ENCODE data around the gene FUT6. TPM values are rescaled to one million over a fixed set of nuclear protein-coding genes. Genes with fewer than 3 reads are reported as not detected.

Gene FUT6
- total RNA-seq, 1 donor from 2014 or later = not detected

DNA sequence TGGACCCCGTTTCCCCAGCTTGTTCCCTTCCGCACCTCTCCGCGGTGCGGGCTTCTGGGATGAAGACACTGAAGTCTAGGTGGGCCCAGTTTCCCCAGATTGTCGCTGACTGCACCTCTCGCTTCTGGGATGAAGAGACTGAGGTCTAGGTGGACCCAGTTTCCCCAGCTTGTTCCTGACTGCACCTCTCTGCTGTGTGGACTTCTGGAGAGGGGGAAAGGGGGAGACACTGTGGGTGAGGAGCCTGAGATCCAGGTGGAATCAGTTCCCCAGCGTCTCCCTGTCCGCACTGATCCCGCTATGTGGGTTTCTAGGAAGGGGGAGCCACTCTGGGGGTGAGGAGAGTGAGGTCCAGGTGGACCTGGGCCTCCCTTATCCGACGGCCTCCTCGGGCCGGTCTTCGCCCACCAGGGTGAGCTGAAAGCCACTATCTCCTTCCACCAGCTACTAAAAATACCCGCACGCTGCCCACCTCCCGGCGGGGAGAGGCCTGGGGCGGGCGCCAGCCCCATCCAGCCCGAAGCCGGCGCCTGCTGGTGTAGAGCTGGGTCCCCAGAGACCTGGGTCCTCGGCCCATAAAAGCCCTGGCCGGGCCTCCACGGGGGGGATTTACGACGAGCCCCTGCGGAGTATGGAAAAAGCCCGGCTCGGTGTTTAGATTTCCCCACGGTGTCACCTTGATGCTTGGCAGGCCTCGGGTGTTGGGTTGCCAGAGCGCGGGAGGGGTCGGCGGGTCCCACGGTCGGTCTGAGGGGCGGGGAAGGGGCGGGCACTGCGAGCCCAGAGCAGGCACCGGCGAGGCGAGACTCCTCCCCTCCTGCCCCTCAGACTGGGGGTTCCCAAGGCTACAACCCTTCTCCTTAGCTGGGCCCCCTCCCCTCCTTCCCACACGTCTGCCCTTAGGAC, 10.6 kb downstream of the FUT6 start:
- no peaks in the 10 kb centered on the region for H3K36me3 Mint-ChIP-seq (ENCODE audit: low read depth)
- H3K9me3 Mint-ChIP-seq = no peaks in the 10 kb centered on the region
- intact Hi-C loops (cut with micrococcal nuclease) = loop anchor here (1.0 to 2.0 kb wide), 5 partner anchors 25 to 150 kb away; partner anchors contain the start of genes CATSPERD, LONP1, RANBP3 and VMAC
- peaks cover 13% of the 10 kb centered on the region for H3K4me1 Mint-ChIP-seq (ENCODE audit: low read depth)
- no peak for DNase-seq (ENCODE audit: low spot score)
- peaks cover 2% of the 10 kb centered on the region for H3K27me3 Mint-ChIP-seq (ENCODE audit: insufficient read depth)
- peak overlapping the region; percentile 99 for H3K27ac Mint-ChIP-seq
- H3K4me3 Mint-ChIP-seq = peak overlapping the region; percentile 99

DNA sequence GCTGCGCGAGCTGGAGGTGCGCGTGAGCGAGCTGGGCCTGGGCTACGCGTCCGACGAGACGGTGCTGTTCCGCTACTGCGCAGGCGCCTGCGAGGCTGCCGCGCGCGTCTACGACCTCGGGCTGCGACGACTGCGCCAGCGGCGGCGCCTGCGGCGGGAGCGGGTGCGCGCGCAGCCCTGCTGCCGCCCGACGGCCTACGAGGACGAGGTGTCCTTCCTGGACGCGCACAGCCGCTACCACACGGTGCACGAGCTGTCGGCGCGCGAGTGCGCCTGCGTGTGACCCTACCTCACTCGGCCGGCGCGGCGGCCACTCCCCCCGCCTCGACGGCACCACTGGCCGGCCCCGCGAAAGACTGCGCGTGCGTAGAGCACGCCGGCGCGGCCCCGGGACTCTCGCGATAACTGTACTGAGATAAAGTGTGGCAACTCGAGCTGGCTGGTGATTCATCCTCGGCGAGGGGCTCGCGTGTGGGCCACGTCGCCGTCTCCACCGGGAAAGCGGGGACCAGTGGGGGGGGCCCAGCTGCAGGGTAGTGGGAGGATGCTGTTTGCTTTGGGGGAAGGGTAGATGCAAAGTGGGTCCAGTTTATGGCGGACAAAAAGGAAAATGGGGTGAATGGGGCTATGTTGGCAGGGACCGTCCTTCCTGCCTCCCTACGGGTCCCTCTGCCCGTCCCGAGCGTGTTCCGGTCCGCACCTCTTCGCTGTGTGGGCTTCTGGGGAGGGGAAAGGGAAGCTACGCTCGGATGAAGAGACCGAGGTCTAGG, 11.4 kb downstream of the FUT6 start:
- intact Hi-C loops (cut with micrococcal nuclease) = loop anchor here (1.0 to 2.0 kb wide), 5 partner anchors 24 to 151 kb away; partner anchors contain the start of genes CATSPERD, LONP1, RANBP3 and VMAC
- peaks cover 2% of the 10 kb centered on the region for H3K27me3 Mint-ChIP-seq (ENCODE audit: insufficient read depth)

DNA sequence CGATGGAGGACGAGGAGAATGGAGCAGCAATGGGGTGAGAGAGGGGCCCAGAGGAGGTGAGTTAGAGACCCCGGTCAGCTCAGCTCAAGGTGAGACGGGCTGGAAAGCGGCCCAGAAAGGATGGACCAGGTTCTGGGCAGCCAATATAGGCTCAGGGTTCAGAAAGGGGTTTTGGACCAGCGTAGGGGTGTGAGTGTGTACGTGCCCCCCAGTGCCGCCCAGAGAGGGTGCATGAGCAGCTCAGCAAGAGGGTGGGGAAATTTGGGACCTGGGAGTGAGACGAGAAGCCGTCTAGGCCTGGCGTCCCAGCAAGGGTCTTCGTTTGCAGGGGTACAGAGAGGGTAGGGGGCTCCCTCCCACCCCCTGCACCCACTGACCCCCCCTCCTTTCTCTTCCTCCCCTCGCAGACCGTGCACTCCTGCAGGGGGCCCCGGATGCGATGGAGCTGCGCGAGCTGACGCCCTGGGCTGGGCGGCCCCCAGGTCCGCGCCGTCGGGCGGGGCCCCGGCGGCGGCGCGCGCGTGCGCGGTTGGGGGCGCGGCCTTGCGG, 12.1 kb downstream of the FUT6 start:
- H3K36me3 Mint-ChIP-seq (ENCODE audit: low read depth) = no peaks in the 10 kb centered on the region

More for the DNA sequence above, 11.4 kb downstream of the FUT6 start:
- Mint-ChIP-seq H3K27ac (peak overlapping the region; percentile 99), H3K4me3 (peak overlapping the region; percentile 99), H3K9me3 (no peaks in the 10 kb centered on the region), H3K36me3 (ENCODE audit: low read depth) (no peaks in the 10 kb centered on the region), H3K4me1 (ENCODE audit: low read depth) (peaks cover 13% of the 10 kb centered on the region)
- DNase-seq (ENCODE audit: low spot score) = peak; percentile 96

DNA sequence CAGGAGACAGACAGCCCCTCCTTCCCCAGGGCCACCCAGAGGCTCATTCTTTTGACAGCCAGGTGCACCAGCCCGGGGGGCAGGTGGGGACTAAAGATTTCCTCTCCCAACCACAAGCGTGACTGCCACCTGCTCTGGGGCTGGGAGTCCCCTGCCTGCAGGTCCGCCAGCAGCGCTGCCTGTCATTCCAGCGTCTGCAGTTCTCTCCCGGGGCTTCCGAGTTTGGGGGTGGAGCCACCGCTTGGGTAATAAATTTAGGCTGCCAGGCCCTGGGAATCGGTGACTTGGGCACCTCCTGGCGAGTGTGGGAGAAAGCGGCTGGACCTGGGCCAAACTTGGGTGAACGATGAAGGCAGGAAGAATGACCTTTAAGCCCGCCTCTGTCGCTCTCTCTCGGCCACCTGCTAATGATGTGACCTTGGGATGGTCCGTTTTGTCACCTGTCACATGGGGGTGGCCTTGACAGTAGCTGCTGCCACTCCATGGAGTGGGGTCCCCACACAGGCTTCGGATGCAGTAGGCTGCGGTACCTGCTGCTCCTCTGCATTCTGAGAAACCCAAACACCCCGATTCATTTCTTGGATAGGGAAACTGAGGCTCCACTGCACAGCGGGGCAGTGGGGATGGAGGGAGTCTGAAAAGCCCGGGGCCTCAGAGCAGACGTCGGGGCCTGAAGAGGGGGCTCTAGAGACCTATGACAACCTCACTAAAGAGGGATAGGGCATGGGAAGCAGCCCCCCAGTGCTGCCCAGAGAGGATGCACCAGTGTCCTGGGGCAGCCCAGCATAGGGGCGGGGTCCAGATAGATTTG, 12.8 kb downstream of the FUT6 start:
- peaks cover 13% of the 10 kb centered on the region for H3K4me1 Mint-ChIP-seq (ENCODE audit: low read depth)
- DNase-seq (ENCODE audit: low spot score) = no peak
- no peaks in the 10 kb centered on the region for H3K9me3 Mint-ChIP-seq
- peak overlapping the region; percentile 77 for H3K4me3 Mint-ChIP-seq
- peak overlapping the region; percentile 87 for H3K27ac Mint-ChIP-seq
- intact Hi-C loops (cut with micrococcal nuclease) = no loop called here
- H3K27me3 Mint-ChIP-seq (ENCODE audit: insufficient read depth) = no peaks in the 10 kb centered on the region
- no peaks in the 10 kb centered on the region for H3K36me3 Mint-ChIP-seq (ENCODE audit: low read depth)

More for the DNA sequence above, 12.1 kb downstream of the FUT6 start:
- no peak for DNase-seq (ENCODE audit: low spot score)
- Mint-ChIP-seq H3K4me3 (peak overlapping the region; percentile 77), H3K4me1 (ENCODE audit: low read depth) (peaks cover 13% of the 10 kb centered on the region), H3K27me3 (ENCODE audit: insufficient read depth) (peaks cover 2% of the 10 kb centered on the region), H3K9me3 (no peaks in the 10 kb centered on the region), H3K27ac (peak overlapping the region; percentile 87)
- intact Hi-C loops (cut with micrococcal nuclease) = no loop called here

DNA sequence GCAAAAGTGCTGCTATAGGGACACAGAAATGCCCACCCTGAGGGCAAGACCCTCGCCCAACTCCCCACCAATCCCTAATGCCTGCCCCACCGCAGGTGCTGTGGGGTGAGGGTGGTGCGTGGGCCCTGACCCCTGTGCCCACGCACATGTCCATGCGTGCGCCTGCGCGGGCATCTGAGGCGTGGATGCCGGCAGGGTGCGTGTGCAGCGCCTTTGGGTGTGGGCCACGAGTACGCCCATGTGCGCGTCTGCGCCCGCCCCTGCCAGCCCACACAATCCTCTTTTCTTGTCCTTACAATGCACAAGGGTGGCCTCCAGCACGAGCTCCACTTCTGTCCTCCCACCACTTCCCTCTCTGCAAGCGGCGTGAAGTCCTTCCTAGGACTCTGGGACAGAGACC, 14.3 kb downstream of the FUT6 start:
- H3K27ac Mint-ChIP-seq = no peak overlapping the region
- intact Hi-C loops (cut with micrococcal nuclease) = no loop called here
- no peaks in the 10 kb centered on the region for H3K9me3 Mint-ChIP-seq
- H3K27me3 Mint-ChIP-seq (ENCODE audit: insufficient read depth) = no peaks in the 10 kb centered on the region
- H3K4me3 Mint-ChIP-seq = no peak overlapping the region
- H3K4me1 Mint-ChIP-seq (ENCODE audit: low read depth) = peaks cover 11% of the 10 kb centered on the region
- no peaks in the 10 kb centered on the region for H3K36me3 Mint-ChIP-seq (ENCODE audit: low read depth)
- no peak for DNase-seq (ENCODE audit: low spot score)

DNA sequence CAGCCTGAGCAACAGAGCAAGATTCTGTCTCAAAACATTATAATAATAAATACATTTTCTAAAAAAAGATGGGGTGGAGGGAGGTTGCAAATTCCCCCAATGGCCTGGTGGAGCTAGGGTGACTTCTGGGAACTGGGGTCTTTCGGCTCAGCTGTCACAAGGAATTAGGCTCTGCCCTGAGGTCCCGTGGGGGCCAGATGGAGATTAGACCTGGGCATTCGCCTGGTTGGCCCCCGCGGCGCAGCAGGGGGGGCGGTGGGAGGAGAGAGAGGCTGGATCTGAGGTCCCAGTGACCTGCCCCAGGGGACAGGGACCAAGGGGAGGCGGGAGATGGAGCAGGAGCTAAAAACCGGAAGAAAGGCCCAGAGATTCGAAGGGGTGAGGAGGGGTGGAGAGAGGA, 14.8 kb downstream of the FUT6 start:
- H3K27ac Mint-ChIP-seq = no peak overlapping the region
- intact Hi-C loops (cut with micrococcal nuclease) = no loop called here
- H3K9me3 Mint-ChIP-seq = no peaks in the 10 kb centered on the region
- H3K4me3 Mint-ChIP-seq = no peak overlapping the region
- no peaks in the 10 kb centered on the region for H3K36me3 Mint-ChIP-seq (ENCODE audit: low read depth)
- DNase-seq (ENCODE audit: low spot score) = no peak
- H3K4me1 Mint-ChIP-seq (ENCODE audit: low read depth) = peaks cover 8% of the 10 kb centered on the region
- H3K27me3 Mint-ChIP-seq (ENCODE audit: insufficient read depth) = no peaks in the 10 kb centered on the region

- Mint-ChIP-seq H3K27ac (no peak overlapping the region), H3K4me1 (ENCODE audit: low read depth) (peaks cover 8% of the 10 kb centered on the region), H3K36me3 (ENCODE audit: low read depth) (no peaks in the 10 kb centered on the region), H3K9me3 (no peaks in the 10 kb centered on the region), H3K27me3 (ENCODE audit: insufficient read depth) (no peaks in the 10 kb centered on the region), H3K4me3 (no peak overlapping the region)
- intact Hi-C loops (cut with micrococcal nuclease) = no loop called here
- no peak for DNase-seq (ENCODE audit: low spot score)
Measured at GRCh38 chr19:5823579-5824281, 15.8 kb downstream of the FUT6 start.

DNA sequence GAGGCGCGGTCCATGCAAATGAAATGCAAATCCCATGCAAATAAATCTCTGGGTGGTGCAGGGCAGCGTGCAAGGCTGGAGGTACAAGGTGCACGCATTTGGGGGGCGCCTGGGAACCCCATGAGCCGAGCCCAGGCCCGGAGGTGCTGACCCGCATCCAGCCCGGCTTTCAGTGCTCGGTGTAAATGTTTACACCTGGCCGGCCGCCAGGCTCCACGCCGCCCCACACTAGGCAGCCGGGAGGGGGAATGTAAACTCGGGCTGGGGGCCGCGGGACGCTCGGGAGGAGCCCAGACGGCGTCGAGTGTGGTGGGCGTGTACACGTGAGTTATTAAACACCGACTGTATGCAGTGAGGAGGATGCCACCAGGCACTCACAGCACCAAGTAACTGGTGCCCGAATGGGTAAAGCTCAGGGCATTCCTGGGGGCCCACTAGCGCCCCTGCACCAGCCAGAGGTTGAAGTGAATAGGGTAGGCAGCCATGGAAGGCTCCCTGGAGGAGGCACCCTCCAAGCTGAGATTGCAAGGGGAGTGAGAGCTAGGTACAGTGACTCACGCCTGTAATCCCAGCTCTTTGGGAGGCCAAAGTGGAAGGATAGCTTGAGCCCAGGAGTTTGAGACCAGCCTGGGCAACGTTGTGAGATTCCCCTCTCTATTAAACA, 17.2 kb downstream of the FUT6 start:
- Mint-ChIP-seq H3K27me3 (ENCODE audit: insufficient read depth) (no peaks in the 10 kb centered on the region), H3K9me3 (no peaks in the 10 kb centered on the region), H3K4me3 (no peak overlapping the region)

DNA sequence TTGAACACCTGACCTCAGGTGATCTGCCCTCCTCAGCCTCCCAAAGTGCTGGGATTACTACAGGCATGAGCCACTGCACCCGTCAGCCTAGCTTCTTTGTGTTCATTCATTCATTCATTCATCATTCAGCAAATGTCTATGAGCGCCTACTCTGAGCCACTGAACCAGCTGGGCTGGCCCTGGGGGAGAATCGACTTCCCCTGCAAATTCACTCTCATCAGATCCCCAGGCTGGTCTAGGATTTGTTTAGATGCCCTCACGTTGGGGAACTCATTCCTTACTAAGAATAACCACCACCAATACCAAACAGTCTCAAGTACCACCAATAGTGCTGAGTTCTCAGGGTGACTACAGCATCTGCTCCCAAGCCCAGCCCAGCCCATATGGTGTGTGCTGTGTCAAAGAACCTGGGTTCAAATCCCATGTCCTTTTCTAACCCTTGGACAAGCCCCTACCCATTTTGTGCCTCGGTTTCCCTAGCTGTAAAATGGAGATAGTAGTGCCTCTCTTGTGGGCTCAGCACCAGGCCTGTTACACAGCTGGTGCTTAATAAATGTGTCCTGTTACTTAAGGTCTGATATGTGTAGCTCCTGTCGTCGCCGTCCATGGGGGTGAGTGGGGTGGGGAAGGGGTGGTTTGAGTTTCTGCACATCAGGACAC, 17.9 kb downstream of the FUT6 start:
- Mint-ChIP-seq H3K9me3 (no peaks in the 10 kb centered on the region), H3K4me1 (ENCODE audit: low read depth) (peaks cover under 1% of the 10 kb centered on the region), H3K4me3 (no peak overlapping the region), H3K36me3 (ENCODE audit: low read depth) (no peaks in the 10 kb centered on the region), H3K27ac (no peak overlapping the region), H3K27me3 (ENCODE audit: insufficient read depth) (peaks cover 2% of the 10 kb centered on the region)
- DNase-seq (ENCODE audit: low spot score) = no peak
- intact Hi-C loops (cut with micrococcal nuclease) = no loop called here

More for the DNA sequence above, 17.2 kb downstream of the FUT6 start:
- DNase-seq (ENCODE audit: low spot score) = no peak
- intact Hi-C loops (cut with micrococcal nuclease) = no loop called here
- Mint-ChIP-seq H3K27ac (no peak overlapping the region), H3K36me3 (ENCODE audit: low read depth) (no peaks in the 10 kb centered on the region), H3K4me1 (ENCODE audit: low read depth) (peaks cover 7% of the 10 kb centered on the region)

- Mint-ChIP-seq H3K4me1 (ENCODE audit: low read depth) (no peaks in the 10 kb centered on the region), H3K36me3 (ENCODE audit: low read depth) (no peaks in the 10 kb centered on the region), H3K27me3 (ENCODE audit: insufficient read depth) (peaks cover 2% of the 10 kb centered on the region), H3K27ac (no peak overlapping the region), H3K9me3 (no peaks in the 10 kb centered on the region), H3K4me3 (no peak overlapping the region)
- intact Hi-C loops (cut with micrococcal nuclease) = no loop called here
- no peak for DNase-seq (ENCODE audit: low spot score)
Measured at GRCh38 chr19:5820785-5821184, 18.7 kb downstream of the FUT6 start.

- no peak overlapping the region for H3K4me3 Mint-ChIP-seq
- H3K9me3 Mint-ChIP-seq = no peaks in the 10 kb centered on the region
- intact Hi-C loops (cut with micrococcal nuclease) = no loop called here
- no peaks in the 10 kb centered on the region for H3K4me1 Mint-ChIP-seq (ENCODE audit: low read depth)
- H3K36me3 Mint-ChIP-seq (ENCODE audit: low read depth) = no peaks in the 10 kb centered on the region
- peaks cover 3% of the 10 kb centered on the region for H3K27me3 Mint-ChIP-seq (ENCODE audit: insufficient read depth)
- no peak for DNase-seq (ENCODE audit: low spot score)
- no peak overlapping the region for H3K27ac Mint-ChIP-seq
Measured at GRCh38 chr19:5818594-5818993, 20.9 kb downstream of the FUT6 start.

Data from activated T-helper 1 cell treated with anti-CD3 and anti-CD28 coated beads, Interleukin-12 subunit alpha, Interleukin-12 subunit beta, Interleukin-2, Interleukin-4 antibody, amounts not matched to agents 30 ng/mL and 10 ng/mL and 1 ng/mL, durations not matched to agents 14 hours and 24 hours and 36 hours (primary cell).